GM20431 (cell line): ENCODE results near the gene UNC13D.
"Not testable (repeated sequence)": the region's sequence is repeated elsewhere in the genome, so short reads cannot be mapped to it uniquely, and the experiment has no call there.

Experiments
- in situ Hi-C: fragments of 300-500 bp; cut with MseI, MboI; formaldehyde crosslinking; loops from one replicate; pipeline ENCODE4 v1.15.0; 2020; ENCODE audit warnings: low sequenced_read_pairs; ENCODE audit not compliant: unreplicated experiment

Gene UNC13D

GRCh38 chr17:75823257-75824041, 20.8 kb downstream of the UNC13D start:
- in situ Hi-C loops: no loop called here

- in situ Hi-C loops: no loop called here
Observed at GRCh38 chr17:75822800-75823166, 21.4 kb downstream of the UNC13D start.

GRCh38 chr17:75822119-75822799, 21.9 kb downstream of the UNC13D start:
- in situ Hi-C loops: no loop called here

GRCh38 chr17:75821552-75821951, 22.7 kb downstream of the UNC13D start:
- in situ Hi-C loops: no loop called here

- in situ Hi-C loops: no loop called here
Observed at GRCh38 chr17:75820094-75821080, 23.8 kb downstream of the UNC13D start.

- in situ Hi-C loops: no loop called here
Observed at GRCh38 chr17:75819678-75820077, 24.5 kb downstream of the UNC13D start.

- in situ Hi-C loops: no loop called here
Observed at GRCh38 chr17:75819116-75819515, 25.1 kb downstream of the UNC13D start.

- in situ Hi-C loops: no loop called here
Observed at GRCh38 chr17:75818326-75818885, 25.8 kb downstream of the UNC13D start.

- in situ Hi-C loops: no loop called here
Observed at GRCh38 chr17:75817571-75817970, 26.6 kb downstream of the UNC13D start.

GRCh38 chr17:75816693-75817092, 27.5 kb downstream of the UNC13D start:
- in situ Hi-C loops: no loop called here

- in situ Hi-C loops: no loop called here
Observed at GRCh38 chr17:75815399-75815798, 28.8 kb downstream of the UNC13D start.

GRCh38 chr17:75814900-75815373, 29.3 kb downstream of the UNC13D start:
- in situ Hi-C loops: no loop called here

GRCh38 chr17:75814021-75814395, 30.2 kb downstream of the UNC13D start:
- in situ Hi-C loops: no loop called here

- in situ Hi-C loops: no loop called here
Observed at GRCh38 chr17:75813081-75814020, 30.9 kb downstream of the UNC13D start.

- in situ Hi-C loops: no loop called here
Observed at GRCh38 chr17:75812096-75813013, 31.8 kb downstream of the UNC13D start.

GRCh38 chr17:75811174-75811573, 33.0 kb downstream of the UNC13D start:
- in situ Hi-C loops: no loop called here

- in situ Hi-C loops: not testable (repeated sequence)
Observed at GRCh38 chr17:75810756-75811155, 33.4 kb downstream of the UNC13D start.

- in situ Hi-C loops: no loop called here
Observed at GRCh38 chr17:75810216-75810615, 34.0 kb downstream of the UNC13D start.
